Activated T-cell treated with anti-CD3 and anti-CD28 coated beads for 1 hour (primary cell): ENCODE results near the gene ZNF521.

Experiments
- DNase-seq: peaks from one replicate; pipeline ENCODE4 v3.0.0-alpha.2; 2020; ENCODE audit warnings: low read depth

The ZNF521 gene

DNA sequence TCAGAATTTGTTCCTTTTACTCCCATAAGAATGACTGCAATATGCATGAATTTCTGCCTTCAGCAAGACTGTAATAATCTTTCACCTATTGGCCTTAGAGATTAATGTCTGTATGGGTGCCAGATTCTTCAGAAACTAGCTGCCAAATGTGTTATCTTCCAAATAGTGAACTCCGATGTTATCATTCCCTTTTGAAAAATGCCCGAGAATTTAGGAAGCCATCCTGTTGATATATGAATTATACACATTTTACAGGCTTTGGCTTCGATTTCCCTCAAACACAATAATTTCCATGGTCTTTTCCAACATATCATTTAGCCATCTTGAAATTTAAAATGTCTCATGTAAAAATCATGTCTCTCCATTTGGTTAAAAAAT lies 101.5 kb downstream of the ZNF521 start:
- DNase-seq: no peak

- DNase-seq: no peak
These were observed 103.2 kb downstream of the ZNF521 start for GRCh38 chr18:25248755-25249154.

DNA sequence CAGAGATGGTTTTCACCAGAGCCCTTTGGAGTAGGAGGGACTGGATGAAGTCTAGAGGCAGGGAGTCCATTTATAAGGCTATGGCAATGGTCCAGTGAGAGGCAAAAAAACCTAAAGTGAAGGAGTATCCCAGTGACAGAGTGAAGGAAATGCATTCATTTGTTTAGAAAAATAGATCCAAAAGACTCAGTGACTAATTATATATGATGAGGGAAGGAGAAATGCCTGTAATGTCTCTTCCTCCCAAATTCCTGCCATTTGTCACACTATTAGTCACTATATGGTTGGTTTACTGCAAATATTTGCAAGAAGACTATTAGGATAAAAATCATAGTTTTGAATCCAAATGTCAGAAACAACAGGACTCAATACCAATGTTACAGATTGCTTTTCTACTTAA lies 104.2 kb downstream of the ZNF521 start:
- DNase-seq: no peak

- DNase-seq: no peak
These were observed 106.9 kb downstream of the ZNF521 start for GRCh38 chr18:25244924-25245698.

- DNase-seq: no peak
These were observed 107.8 kb downstream of the ZNF521 start for GRCh38 chr18:25244170-25244569.

- DNase-seq: no peak
These were observed 108.2 kb downstream of the ZNF521 start for GRCh38 chr18:25243754-25244153.

GRCh38 chr18:25243257-25243656 lies 108.7 kb downstream of the ZNF521 start:
- DNase-seq: no peak

DNA sequence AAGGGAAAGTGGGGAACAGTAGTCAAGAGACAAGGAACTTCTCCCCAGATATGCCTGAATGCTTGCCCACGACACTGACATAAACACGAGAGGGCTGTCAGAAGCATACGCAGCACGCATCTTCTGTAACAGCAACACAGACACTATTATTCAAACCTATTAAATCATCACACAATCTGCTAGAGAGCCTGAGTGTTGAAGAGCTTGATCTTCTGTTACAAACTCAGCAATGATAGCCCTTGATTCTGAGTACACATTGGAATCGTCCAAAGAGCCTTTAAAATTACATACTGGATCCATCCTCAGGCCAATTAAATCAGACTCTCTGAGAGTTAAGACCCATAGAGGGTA lies 111.6 kb downstream of the ZNF521 start:
- DNase-seq: no peak

- DNase-seq: no peak
These were observed 112.2 kb downstream of the ZNF521 start for GRCh38 chr18:25239581-25240419.

DNA sequence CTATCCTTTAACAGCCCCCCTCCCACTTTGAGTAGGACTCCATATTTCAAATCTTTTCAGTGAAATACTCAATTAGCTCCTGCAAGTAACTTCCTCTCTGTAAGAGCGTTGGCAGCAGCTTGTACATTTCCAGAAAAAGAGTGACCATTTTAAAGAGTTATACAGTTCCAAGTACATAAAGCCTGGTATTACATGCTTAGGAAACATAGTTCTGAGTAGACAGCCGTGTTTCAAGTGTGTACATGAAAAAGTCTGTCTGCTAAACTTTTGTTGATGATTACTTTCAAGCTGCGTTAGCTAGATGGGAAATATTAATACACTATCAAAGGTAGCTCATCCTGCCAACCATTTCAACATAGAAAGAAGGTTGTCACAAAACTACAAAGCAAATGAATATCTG lies 112.8 kb downstream of the ZNF521 start:
- no peak for DNase-seq

GRCh38 chr18:25237571-25238267 lies 114.2 kb downstream of the ZNF521 start:
- DNase-seq: no peak

DNA sequence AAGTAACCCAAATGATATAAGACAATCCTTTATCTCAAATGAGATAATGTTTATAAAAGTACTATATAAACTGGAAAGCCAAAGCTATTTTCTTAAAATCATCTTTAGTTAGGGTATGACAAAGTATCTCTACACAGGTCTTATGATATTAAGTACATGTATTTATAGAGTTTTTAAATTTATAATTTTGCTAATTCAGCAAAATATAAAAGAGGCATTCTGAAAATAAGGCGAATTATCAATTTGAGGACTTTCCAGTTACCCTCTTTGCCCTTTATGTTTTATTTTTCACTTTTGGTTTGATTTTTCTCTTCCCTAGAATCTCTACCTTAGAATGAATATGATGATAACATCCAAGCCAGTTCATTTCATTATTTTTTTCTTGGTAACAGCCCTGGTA lies 115.2 kb downstream of the ZNF521 start:
- DNase-seq: no peak

DNA sequence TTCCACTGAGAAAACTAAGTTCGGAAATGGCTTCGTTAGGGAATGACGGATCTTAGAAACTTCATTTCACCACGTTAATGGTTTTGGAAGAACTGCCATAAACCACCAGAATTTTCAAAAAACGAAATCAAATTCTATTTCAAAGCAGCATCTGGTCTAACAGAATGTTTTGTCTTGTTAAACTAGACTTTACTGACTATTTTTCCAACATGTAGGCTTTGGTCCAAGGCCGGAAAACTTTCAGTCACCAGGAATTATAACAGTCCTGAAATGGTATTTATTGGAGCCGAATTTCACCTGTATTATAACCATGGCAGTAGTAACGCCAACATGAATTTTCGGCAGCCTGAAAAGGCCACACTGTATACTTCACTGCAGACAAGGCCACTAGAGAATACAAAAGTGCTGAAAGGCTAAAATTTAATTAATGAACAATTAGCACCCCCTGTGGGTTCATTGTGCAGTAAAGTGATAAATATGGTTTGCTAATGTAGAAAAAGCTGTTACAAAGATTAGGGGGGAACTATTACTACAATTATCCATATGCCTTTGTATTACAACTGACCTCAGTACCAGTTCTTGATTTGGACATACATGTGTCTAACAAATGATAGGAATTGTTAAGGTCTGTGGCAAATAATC lies 116.4 kb downstream of the ZNF521 start:
- no peak for DNase-seq

DNA sequence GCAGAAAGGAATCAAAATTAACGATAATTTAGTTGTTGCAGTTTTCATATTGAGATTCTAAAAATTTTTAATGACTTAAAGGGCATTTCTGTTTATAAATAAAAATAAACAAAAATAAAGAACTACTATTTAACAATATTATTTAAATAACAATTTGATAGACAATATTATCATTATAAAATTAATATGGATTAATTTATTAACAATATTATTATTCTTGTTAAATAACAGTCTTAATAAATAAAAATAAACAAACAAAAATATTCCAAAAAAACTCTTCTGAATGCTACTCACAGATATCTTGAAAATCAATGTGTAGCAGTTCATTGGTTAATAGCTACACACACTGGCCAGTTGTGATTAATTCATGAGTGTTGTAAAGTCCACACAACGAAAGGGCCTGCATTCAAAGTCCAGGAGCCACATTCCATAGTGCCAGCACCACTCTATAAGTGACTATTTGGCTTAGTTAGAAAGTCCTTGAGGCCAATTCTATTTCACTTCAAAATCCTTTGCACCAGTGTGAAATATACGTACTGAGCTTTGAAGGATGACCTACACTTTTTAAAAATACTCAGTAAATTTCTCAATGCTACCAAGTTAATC lies 117.1 kb downstream of the ZNF521 start:
- DNase-seq: no peak

DNA sequence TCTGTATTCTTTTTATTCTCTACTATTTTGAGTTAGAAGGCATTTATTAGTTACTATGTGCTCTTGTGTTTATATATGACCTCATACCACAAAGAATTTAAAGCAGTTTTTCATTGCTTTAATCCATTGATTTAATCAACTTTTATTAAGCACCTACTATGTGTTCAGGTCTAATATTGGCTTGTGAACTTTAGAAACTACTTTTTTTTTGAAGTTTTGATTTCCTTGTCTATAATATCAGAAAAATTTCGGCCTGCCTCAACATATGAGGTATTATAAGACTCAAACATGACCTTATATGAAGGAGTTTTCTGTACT lies 117.7 kb downstream of the ZNF521 start:
- no peak for DNase-seq

DNA sequence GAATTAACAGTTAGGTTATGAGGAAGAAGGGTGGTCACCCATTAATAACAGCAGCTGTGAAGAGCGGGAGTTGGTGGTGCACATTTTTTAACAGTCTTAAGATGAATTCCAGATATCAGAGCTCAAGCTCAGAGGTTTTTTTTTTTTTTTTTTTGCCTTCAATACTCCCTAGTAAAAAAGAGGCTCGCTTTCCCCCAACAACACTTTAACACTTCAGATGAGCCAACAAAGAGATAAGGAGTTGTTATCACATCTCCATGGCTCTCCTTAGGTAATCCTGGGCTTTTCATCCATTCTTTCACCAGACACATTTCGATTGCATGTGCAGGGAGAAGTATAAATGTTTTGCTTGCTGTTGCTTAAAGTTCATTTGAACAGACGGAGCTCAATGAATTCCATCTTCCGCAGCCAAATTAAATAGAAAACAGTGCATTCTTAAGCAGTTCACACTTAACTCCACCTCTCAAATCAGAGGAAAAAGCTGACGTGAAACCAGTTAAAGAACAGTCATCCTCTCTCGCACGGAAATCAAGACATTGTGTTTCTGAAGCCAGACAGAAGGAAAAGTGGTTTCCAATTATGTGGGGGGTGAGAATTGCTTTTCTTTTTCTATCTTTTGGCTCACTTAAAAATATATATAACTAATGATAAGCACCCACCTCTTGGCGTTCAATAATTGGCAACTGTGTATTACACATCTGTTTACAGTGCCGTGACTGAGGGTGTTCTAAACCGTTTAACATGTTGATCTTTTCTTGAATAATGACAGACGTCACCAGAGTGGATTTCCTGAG lies 118.2 kb downstream of the ZNF521 start:
- DNase-seq: no peak

- DNase-seq: no peak
These were observed 120.7 kb downstream of the ZNF521 start for GRCh38 chr18:25231327-25231691.

DNA sequence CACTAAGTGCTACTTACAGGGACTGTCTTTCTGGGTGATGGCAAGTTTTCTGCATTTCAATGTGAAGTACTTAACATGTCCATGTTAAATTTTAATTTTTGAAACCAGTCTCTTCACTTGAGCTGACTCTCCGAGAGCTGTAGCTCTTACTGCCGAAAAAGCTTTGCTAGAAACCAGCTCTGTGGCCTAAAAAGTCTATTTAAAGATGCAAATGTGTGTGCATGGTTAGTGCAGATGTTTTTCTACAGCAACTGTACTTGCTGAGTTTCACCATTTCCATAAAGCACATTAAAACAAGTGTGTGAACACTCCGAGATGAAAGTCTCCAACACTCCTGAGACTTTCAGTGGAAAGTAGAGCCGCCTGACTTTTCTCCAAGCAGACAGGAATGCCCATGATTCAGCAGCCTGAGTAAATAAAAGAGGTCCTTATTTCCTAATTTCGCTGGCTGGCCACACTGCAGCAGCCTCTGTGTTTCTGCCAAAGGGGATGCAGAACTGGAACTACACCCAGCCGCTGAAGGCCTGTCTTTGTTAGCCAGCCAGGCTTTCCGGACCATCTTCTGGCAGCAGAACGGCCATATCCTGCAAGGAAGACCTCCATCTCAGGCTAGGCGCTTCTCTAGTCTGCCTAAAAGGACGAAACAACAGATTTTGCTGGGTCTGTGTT lies 121.2 kb downstream of the ZNF521 start:
- no peak for DNase-seq

DNA sequence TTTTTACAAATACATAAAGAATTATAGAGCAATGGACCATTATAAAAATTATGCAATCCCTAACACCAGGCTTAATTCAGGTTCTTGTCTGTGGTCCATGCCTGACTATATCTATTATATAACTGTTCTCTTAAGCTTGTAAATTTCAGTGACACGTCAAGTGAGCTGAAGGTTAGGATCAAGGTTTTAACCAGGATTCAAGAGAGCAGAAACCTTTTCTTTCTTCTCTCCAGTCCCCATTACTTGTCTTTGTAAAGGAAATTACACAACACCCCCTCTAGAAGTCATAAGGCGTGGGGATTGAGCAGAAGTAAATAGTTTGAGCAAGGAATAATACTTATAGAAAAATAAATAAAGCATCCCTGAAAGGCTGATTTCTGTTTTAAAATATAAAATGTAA lies 122.0 kb downstream of the ZNF521 start:
- no peak for DNase-seq

- DNase-seq: no peak
These were observed 122.9 kb downstream of the ZNF521 start for GRCh38 chr18:25229081-25229480.

DNA sequence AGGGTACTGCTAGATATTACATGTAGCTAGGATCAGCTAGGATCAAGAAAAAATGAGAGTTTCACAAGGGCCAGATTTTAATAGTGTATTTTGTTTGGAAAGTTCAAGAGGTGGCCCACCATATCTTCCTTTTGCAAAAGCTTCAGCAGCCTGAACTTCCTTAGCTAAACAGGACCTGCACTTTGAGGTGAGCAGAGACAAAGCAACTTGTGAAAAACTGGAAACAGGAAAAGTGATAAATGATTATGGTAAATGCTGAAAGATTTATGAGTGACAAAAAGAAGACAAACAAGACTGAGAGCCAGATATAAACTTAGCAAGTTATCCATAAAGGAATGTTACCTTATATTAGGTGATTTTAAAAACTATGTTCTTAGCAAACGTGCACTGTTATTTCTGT lies 123.6 kb downstream of the ZNF521 start:
- no peak for DNase-seq
